Omental fat pad (tissue), 4 donors: ENCODE data around the gene NLRP8. TPM values are rescaled to one million over a fixed set of nuclear protein-coding genes. Genes with fewer than 3 reads are reported as not detected.

ENCODE experiments used
- ATAC-seq: fragments of 150-250 bp; one replicate; pipeline ENCODE4 v1.9.1; 2016; ENCODE audit warnings: mild to moderate bottlenecking, moderate library complexity; ENCODE audit not compliant: low FRiP score
- DNase-seq: peaks from one replicate; pipeline ENCODE4 v3.0.0-alpha.2; 2019; ENCODE audit warnings: low spot score
- CTCF ChIP-seq, 3 donors: fragments of 450-650 bp; IDR thresholded peaks; one replicate each; pipeline ENCODE4 v1.5.1; 2016 to 2017; ENCODE audit warnings: antibody characterized with exemption in 3 of 3, mild to moderate bottlenecking in 3 of 3, moderate library complexity in 2 of 3
- total RNA-seq, 4 donors: library from RNA; depleted of rRNA; stranded (reverse); fragments of >200 nt; gene quantifications; one replicate each; pipeline ENCODE4 v1.1.0, GENCODE V29; 2016

Gene NLRP8
- not detected for total RNA-seq

- no peak for TF ChIP-seq CTCF (IDR thresholded peaks at IDR 0.05)
- DNase-seq (no peak), ATAC-seq (no peak)
Observed at GRCh38 chr19:55947532-55947931, at the start of gene NLRP8. TSS of gene NLRP8 (plus strand) at chr19:55947832.

- DNase-seq (no peak), ATAC-seq (no peak)
- TF ChIP-seq CTCF (IDR thresholded peaks at IDR 0.05), result no peak
Observed at GRCh38 chr19:55898911-55899310, 48.7 kb upstream of the NLRP8 start.

GRCh38 chr19:55901369-55902079, 46.1 kb upstream of the NLRP8 start:
- no peak for TF ChIP-seq CTCF (IDR thresholded peaks at IDR 0.05)
- ATAC-seq (no peak), DNase-seq (no peak)

GRCh38 chr19:55902080-55902751, 45.4 kb upstream of the NLRP8 start:
- ATAC-seq (no peak), DNase-seq (no peak)
- no peak for TF ChIP-seq CTCF (IDR thresholded peaks at IDR 0.05)

- no peak for TF ChIP-seq CTCF (IDR thresholded peaks at IDR 0.05)
Observed at GRCh38 chr19:55907286-55907685, 40.3 kb upstream of the NLRP8 start.

GRCh38 chr19:55907746-55908145, 39.9 kb upstream of the NLRP8 start:
- ATAC-seq (no peak), DNase-seq (no peak)
- no peak for TF ChIP-seq CTCF (IDR thresholded peaks at IDR 0.05)

More at GRCh38 chr19:55907286-55907685, 40.3 kb upstream of the NLRP8 start:
- DNase-seq, result no peak
- ATAC-seq, result no peak

- no peak for ATAC-seq
- no peak for DNase-seq
- TF ChIP-seq CTCF (IDR thresholded peaks at IDR 0.05), result no peak
Observed at GRCh38 chr19:55909801-55910200, 37.8 kb upstream of the NLRP8 start.
